ENCODE data around the gene M6PR.

M6PR gene

GRCh38 chr12:8949342-8950220 is at the start of gene M6PR:
Gene M6PR (minus strand): TSS chr12:8949645. CDS start chr12:8946404, 3,241 bp downstream.
- no peak for TF ChIP-seq POU6F1 (CRISPR knock-in tag; IDR thresholded peaks at IDR 0.05; ENCODE audit: borderline replicate concordance, low read depth)
- peak; percentile 82 for TF ChIP-seq ZNF70 (CRISPR knock-in tag; IDR thresholded peaks at IDR 0.05)
- peak; percentile 91 for ATAC-seq

- TF ChIP-seq ZFP3 (CRISPR knock-in tag; IDR thresholded peaks at IDR 0.05), result no peak
- TF ChIP-seq OSR1 (CRISPR knock-in tag; IDR thresholded peaks at IDR 0.05), result no peak
- no peak for TF ChIP-seq CSDC2 (CRISPR knock-in tag; IDR thresholded peaks at IDR 0.05)
- no peak for TF ChIP-seq CREB5 (CRISPR knock-in tag; IDR thresholded peaks at IDR 0.05; ENCODE audit: low read depth)
- no peak for TF ChIP-seq BACH2 (CRISPR knock-in tag; IDR thresholded peaks at IDR 0.05; ENCODE audit: borderline replicate concordance)
- no peak for TF ChIP-seq TCF4 (CRISPR knock-in tag; IDR thresholded peaks at IDR 0.05; ENCODE audit: borderline replicate concordance)
- no peak for TF ChIP-seq TSHZ2 (CRISPR knock-in tag; IDR thresholded peaks at IDR 0.05)
- no peak for TF ChIP-seq ZNF70 (CRISPR knock-in tag; IDR thresholded peaks at IDR 0.05)
- no peak for TF ChIP-seq ZFP30 (CRISPR knock-in tag; IDR thresholded peaks at IDR 0.05)
- no peak for TF ChIP-seq POU6F1 (CRISPR knock-in tag; IDR thresholded peaks at IDR 0.05; ENCODE audit: borderline replicate concordance, low read depth)
- TF ChIP-seq ZNF565 (CRISPR knock-in tag; conservative IDR thresholded peaks at IDR 0.05; ENCODE audit: low read depth), result no peak
- no peak for TF ChIP-seq ISL1 (CRISPR knock-in tag; IDR thresholded peaks at IDR 0.05)
- peak; percentile 50; the same call in 2 of the 3 replicates for ATAC-seq
Observed at GRCh38 chr12:8996682-8997405, 47.4 kb upstream of the M6PR start.

- no peak for ATAC-seq
- TF ChIP-seq GLIS3 (CRISPR knock-in tag; IDR thresholded peaks at IDR 0.05) (no peak), TSHZ2 (CRISPR knock-in tag; IDR thresholded peaks at IDR 0.05) (no peak), SNAI2 (CRISPR knock-in tag; IDR thresholded peaks at IDR 0.05) (no peak), ISL1 (CRISPR knock-in tag; IDR thresholded peaks at IDR 0.05) (no peak), ZC3H10 (CRISPR knock-in tag; IDR thresholded peaks at IDR 0.05) (no peak), TOX (CRISPR knock-in tag; IDR thresholded peaks at IDR 0.05; ENCODE audit: borderline replicate concordance) (no peak), CSRNP3 (CRISPR knock-in tag; IDR thresholded peaks at IDR 0.05) (no peak), ZFP30 (CRISPR knock-in tag; IDR thresholded peaks at IDR 0.05) (no peak), RARB (CRISPR knock-in tag; IDR thresholded peaks at IDR 0.05) (no peak), CSDC2 (CRISPR knock-in tag; IDR thresholded peaks at IDR 0.05) (no peak), ZNF8 (CRISPR knock-in tag; IDR thresholded peaks at IDR 0.05) (no peak), PATZ1 (CRISPR knock-in tag; IDR thresholded peaks at IDR 0.05; ENCODE audit: borderline replicate concordance) (no peak), OSR1 (CRISPR knock-in tag; IDR thresholded peaks at IDR 0.05) (no peak), TCF4 (CRISPR knock-in tag; IDR thresholded peaks at IDR 0.05; ENCODE audit: borderline replicate concordance) (no peak)
Observed at GRCh38 chr12:8995021-8995775, 45.8 kb upstream of the M6PR start.
